ENCODE results near the gene ETV6.

ETV6 gene

GRCh38 chr12:11697670-11698387 lies 48.4 kb downstream of the ETV6 start:
- no peak for DNase-seq

GRCh38 chr12:11698729-11699128 lies 49.3 kb downstream of the ETV6 start:
- DNase-seq, result no peak

GRCh38 chr12:11701433-11701832 lies 52.0 kb downstream of the ETV6 start:
- DNase-seq, result no peak

GRCh38 chr12:11702959-11703358 lies 53.5 kb downstream of the ETV6 start:
- no peak for DNase-seq

GRCh38 chr12:11703378-11703777 lies 53.9 kb downstream of the ETV6 start:
- no peak for DNase-seq

- no peak for DNase-seq
Measured at GRCh38 chr12:11704089-11704488, 54.6 kb downstream of the ETV6 start.

GRCh38 chr12:11705010-11705409 lies 55.5 kb downstream of the ETV6 start:
- DNase-seq, result no peak

- no peak for DNase-seq
Measured at GRCh38 chr12:11706509-11707379, 57.3 kb downstream of the ETV6 start.

- DNase-seq, result no peak
Measured at GRCh38 chr12:11707535-11707934, 58.1 kb downstream of the ETV6 start.

- no peak for DNase-seq
Measured at GRCh38 chr12:11709513-11709912, 60.0 kb downstream of the ETV6 start.

GRCh38 chr12:11710431-11710830 lies 61.0 kb downstream of the ETV6 start:
- no peak for DNase-seq

- DNase-seq, result no peak
Measured at GRCh38 chr12:11710906-11711305, 61.4 kb downstream of the ETV6 start.

GRCh38 chr12:11711651-11712327 lies 62.3 kb downstream of the ETV6 start:
- DNase-seq, result peak in 1 of 2 donors; percentile 22

- no peak for DNase-seq
Measured at GRCh38 chr12:11712491-11712890, 63.0 kb downstream of the ETV6 start.

GRCh38 chr12:11713202-11713601 lies 63.7 kb downstream of the ETV6 start:
- DNase-seq, result no peak

- DNase-seq, result no peak
Measured at GRCh38 chr12:11714626-11715025, 65.2 kb downstream of the ETV6 start.

- no peak for DNase-seq
Measured at GRCh38 chr12:11715621-11716020, 66.1 kb downstream of the ETV6 start.

- DNase-seq, result no peak
Measured at GRCh38 chr12:11716794-11717518, 67.5 kb downstream of the ETV6 start.

- DNase-seq, result no peak
Measured at GRCh38 chr12:11717519-11717961, 68.1 kb downstream of the ETV6 start.

- no peak for DNase-seq
Measured at GRCh38 chr12:11718105-11718504, 68.6 kb downstream of the ETV6 start.

- no peak for DNase-seq
Measured at GRCh38 chr12:11718768-11719253, 69.3 kb downstream of the ETV6 start.

- peak in 1 of 2 donors; percentile 74 for DNase-seq
Measured at GRCh38 chr12:11719678-11720099, 70.2 kb downstream of the ETV6 start.

GRCh38 chr12:11722071-11722470 lies 72.6 kb downstream of the ETV6 start:
- no peak for DNase-seq

Data from CD4-positive, alpha-beta T cell treated with Interleukin-4 for 1 hour (primary cell).